Lung (tissue), 12 donors: ENCODE data around the gene DNER. TPM values are rescaled to one million over a fixed set of nuclear protein-coding genes. Genes with fewer than 3 reads are reported as not detected.

ENCODE experiments used
- ATAC-seq: fragments of 200-7000 bp; cut with Tn5 transposase; one replicate; pipeline ENCODE4 v1.9.1; 2020; ENCODE audit warnings: moderate number of reproducible peaks; ENCODE audit not compliant: insufficient read depth, low FRiP score
- DNase-seq, 3 donors: peaks; one replicate each; pipeline ENCODE4 v3.0.0-alpha.2; 2013 to 2017
- H3K27ac ChIP-seq, 2 donors: one replicate each; pipeline ENCODE4 v1.5.1; 2013; ENCODE audit warnings: mild to moderate bottlenecking in 2 of 2, moderate library complexity in 2 of 2, control low read depth in 1 of 2, inconsistent platforms in 1 of 2, low read depth in 1 of 2, low read length in 1 of 2
- H3K27me3 ChIP-seq, 3 donors: one replicate each; pipeline ENCODE4 v1.5.1; 2013; ENCODE audit warnings: low read length in 2 of 3; ENCODE audit not compliant: control insufficient read depth in 3 of 3, insufficient read depth in 3 of 3
- H3K36me3 ChIP-seq, 4 donors: one replicate each; pipeline ENCODE4 v1.5.1; 2013; ENCODE audit warnings: low read length in 4 of 4, mild to moderate bottlenecking in 1 of 4, moderate library complexity in 1 of 4; ENCODE audit not compliant: control insufficient read depth in 4 of 4, insufficient read depth in 4 of 4
- H3K4me1 ChIP-seq, 5 donors: one replicate each; pipeline ENCODE4 v1.5.1; 2013; ENCODE audit warnings: low read length in 5 of 5, mild to moderate bottlenecking in 2 of 5, moderate library complexity in 1 of 5; ENCODE audit not compliant: control insufficient read depth in 5 of 5, insufficient read depth in 5 of 5
- H3K4me3 ChIP-seq: one replicate; pipeline ENCODE4 v1.5.1; 2013; ENCODE audit warnings: mild to moderate bottlenecking, control low read depth, moderate library complexity
- H3K9ac ChIP-seq, 2 donors: one replicate each; pipeline ENCODE4 v1.5.1; 2013; ENCODE audit warnings: low read length in 2 of 2, control low read depth in 1 of 2; ENCODE audit not compliant: insufficient read depth in 1 of 2
- H3K9me3 ChIP-seq, 4 donors: one replicate each; pipeline ENCODE4 v1.5.1; 2013; ENCODE audit warnings: low read length in 3 of 4, mild to moderate bottlenecking in 1 of 4, moderate library complexity in 1 of 4; ENCODE audit not compliant: control insufficient read depth in 4 of 4, insufficient read depth in 3 of 4
- WGBS, 2 donors: extraction: QIAGEN DNeasy Blood & Tissue Kit; methylation state at CpG; one replicate each; pipeline ENCODE4 v1.1.7; 2013; 5-methylcytosine and 5-hydroxymethylcytosine counted together
- polyA plus RNA-seq, 2 donors: library from polyadenylated mRNA; stranded (reverse); fragments of 200-250 nt; gene quantifications; one replicate each; pipeline ENCODE4 v1.2.1, GENCODE V29; 2013
- total RNA-seq, 2 donors: library from RNA; depleted of rRNA in 1 of 2; stranded (reverse); fragments of >200 nt in 1 of 2; gene quantifications; one replicate each; pipeline ENCODE4 v1.2.1, GENCODE V29; 2014 to 2021
- TF ChIP-seq, protein P1 (sequence below): IDR thresholded peaks from 2 replicates; pipeline ENCODE4 v1.5.1; 2012; ENCODE audit warnings: mild to moderate bottlenecking; ENCODE audit errors: control extremely low read depth, extremely low read depth
- donor health status: control.
- donor health status: control.
- donor health status: Bipolar disorder and iron deficiency.
- donor health status: healthy.
- donor health status: DM: yes; HTN: yes; CAD: no.

Gene DNER
- total and polyA plus RNA-seq, 4 donors: 0.63 to 5.8 (median 3.3) TPM

DNA sequence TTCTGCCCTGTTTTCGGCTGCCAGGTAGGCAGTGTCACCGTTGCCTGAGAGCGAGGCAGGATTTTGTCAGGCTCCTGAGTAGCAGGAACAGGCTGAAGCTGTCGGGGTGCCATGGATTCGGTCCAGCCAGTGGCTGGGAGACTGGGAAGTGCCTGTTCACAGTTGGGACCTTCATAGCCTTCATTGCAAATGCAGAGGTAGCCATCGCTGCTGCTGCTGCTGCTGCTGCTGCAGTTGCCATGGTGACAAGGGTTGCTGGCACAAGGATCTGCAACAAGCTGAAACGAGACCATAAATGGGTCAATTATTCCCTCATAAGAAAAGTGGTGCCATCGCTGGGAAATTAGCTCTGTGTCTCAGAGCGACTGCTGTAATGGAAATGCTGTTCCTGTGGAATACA, 122.7 kb downstream of the DNER start:
- TF ChIP-seq, protein P1, sequence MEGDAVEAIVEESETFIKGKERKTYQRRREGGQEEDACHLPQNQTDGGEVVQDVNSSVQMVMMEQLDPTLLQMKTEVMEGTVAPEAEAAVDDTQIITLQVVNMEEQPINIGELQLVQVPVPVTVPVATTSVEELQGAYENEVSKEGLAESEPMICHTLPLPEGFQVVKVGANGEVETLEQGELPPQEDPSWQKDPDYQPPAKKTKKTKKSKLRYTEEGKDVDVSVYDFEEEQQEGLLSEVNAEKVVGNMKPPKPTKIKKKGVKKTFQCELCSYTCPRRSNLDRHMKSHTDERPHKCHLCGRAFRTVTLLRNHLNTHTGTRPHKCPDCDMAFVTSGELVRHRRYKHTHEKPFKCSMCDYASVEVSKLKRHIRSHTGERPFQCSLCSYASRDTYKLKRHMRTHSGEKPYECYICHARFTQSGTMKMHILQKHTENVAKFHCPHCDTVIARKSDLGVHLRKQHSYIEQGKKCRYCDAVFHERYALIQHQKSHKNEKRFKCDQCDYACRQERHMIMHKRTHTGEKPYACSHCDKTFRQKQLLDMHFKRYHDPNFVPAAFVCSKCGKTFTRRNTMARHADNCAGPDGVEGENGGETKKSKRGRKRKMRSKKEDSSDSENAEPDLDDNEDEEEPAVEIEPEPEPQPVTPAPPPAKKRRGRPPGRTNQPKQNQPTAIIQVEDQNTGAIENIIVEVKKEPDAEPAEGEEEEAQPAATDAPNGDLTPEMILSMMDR: no peak
- 79 to 82% methylated on average over 9 of the region's 9 CpGs for WGBS, 2 donors
- H3K9ac ChIP-seq: no peak overlapping the region
- peaks cover 0 to 2% (median 0%) of the 10 kb centered on the region in 4 donors for H3K9me3 ChIP-seq
- H3K4me3 ChIP-seq: no peak overlapping the region
- H3K27ac ChIP-seq: no peak overlapping the region
- ATAC-seq (no peak), DNase-seq (no peak)
- no peaks in the 10 kb centered on the region for H3K36me3 ChIP-seq
- no peaks in the 10 kb centered on the region for H3K27me3 ChIP-seq
- H3K4me1 ChIP-seq: peaks cover 0 to 7% (median 0%) of the 10 kb centered on the region in 5 donors

DNA sequence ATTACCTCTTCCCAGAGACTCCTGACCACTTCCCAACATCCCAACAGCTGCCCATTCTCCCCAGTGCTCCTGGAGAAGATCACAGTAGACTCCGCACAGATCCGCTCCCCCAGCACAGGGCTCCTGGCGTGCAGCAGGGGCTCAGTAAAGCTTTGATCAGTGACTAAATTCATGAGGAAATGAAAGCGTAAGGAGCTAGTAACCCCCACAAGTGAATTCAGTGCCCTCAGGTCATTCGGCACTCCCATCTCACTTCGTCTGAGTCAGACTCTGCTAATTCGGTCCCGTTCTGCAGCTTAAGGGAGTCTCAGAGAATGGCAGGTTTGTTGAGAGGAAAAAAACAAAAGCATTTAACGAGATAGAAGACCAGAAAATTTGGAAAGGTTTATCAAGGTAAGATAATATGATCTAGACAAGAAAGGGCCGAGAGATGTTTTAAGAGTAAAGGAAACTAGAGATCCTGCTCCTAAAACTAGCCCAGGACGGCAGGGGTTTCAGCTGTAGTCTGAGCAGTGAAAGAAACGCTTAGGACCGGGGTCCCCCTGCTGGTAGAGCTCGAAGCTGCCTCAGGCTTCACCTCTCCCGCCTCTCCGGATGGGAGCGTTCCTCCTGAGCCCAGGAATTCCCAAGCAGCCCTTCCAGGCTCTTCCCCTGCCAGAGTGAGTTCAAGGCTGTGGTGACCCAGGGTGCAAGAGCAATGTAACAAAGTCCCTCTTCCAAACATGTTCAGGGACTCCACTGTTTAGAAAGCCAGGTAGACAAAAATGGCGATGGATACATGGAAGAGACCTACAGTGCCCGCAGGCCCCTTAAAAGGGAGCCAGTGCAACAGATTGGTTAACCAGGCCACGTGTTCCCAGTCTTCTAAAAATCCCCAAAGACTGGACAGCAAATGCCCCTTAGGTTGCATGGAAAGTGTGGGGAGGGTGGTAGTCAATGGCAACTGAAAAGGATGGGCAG, 127.3 kb downstream of the DNER start:
- TF ChIP-seq, protein P1: peak; percentile 77
- H3K4me1 ChIP-seq: peaks cover 0 to 9% (median 0%) of the 10 kb centered on the region in 5 donors
- no peak overlapping the region for H3K27ac ChIP-seq

DNA sequence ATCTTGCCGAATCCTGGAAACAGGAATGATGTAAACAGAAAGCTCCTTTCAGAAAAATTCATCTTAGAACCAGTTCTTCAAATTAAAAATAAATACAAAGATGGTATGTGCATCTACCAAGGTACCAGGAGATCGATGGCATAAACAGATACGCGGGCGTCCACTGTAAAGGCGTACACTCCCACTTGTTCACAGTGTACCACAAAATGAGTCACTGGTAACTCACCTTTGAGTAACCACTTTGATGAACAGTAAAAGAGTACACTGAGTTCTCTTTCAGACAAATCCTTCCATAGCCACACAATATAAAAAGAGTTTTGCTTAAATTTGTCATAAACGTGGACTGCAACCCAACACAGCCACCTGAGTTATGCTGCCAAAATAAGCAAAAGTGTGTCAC, 128.3 kb downstream of the DNER start:
- TF ChIP-seq, protein P1: no peak
- Histone ChIP-seq H3K4me3 (no peak overlapping the region), H3K4me1 (peaks cover 0 to 9% (median 0%) of the 10 kb centered on the region in 5 donors), H3K36me3 (no peaks in the 10 kb centered on the region), H3K9me3 (no peaks in the 10 kb centered on the region), H3K9ac (no peak overlapping the region), H3K27ac (no peak overlapping the region), H3K27me3 (no peaks in the 10 kb centered on the region)
- DNase-seq (no peak), ATAC-seq (no peak)
- WGBS, 2 donors: 86 to 89% methylated on average over 7 of the region's 7 CpGs

More for the DNA sequence above, 127.3 kb downstream of the DNER start:
- H3K9ac ChIP-seq: peak overlapping the region in 1 of 2 donors; percentile 78
- no peak overlapping the region for H3K4me3 ChIP-seq
- H3K9me3 ChIP-seq: no peaks in the 10 kb centered on the region
- ATAC-seq (peak; percentile 88), DNase-seq (peak; percentile 83 to 90 (median 86))
- WGBS, 2 donors: 31 to 35% methylated on average over 20 of the region's 20 CpGs
- no peaks in the 10 kb centered on the region for H3K27me3 ChIP-seq
- no peaks in the 10 kb centered on the region for H3K36me3 ChIP-seq
